CD14-positive monocyte (primary cell): ENCODE results near the gene ROPN1. TPM values are rescaled to one million over a fixed set of nuclear protein-coding genes. Genes with fewer than 3 reads are reported as not detected.
"Not testable (repeated sequence)": the region's sequence is repeated elsewhere in the genome, so short reads cannot be mapped to it uniquely, and the experiment has no call there.

Experiments used
- DNase-seq, 3 donors: peaks; one replicate each; pipeline ENCODE4 v3.0.0-alpha.2; 2011 to 2022
- H2AFZ ChIP-seq: 2 replicates; pipeline ENCODE4 v1.6.0; 2012; ENCODE audit warnings: mild to moderate bottlenecking, low read depth, low read length, inconsistent platforms; ENCODE audit not compliant: insufficient read depth, poor library complexity, severe bottlenecking
- H3K27ac ChIP-seq, 2 donors: 1 replicate in 1 of 2; 2 replicates in 1 of 2; pipeline ENCODE4 v1.5.1; 2012 to 2013; ENCODE audit warnings: low read length in 2 of 2, control low read depth in 1 of 2, inconsistent platforms in 1 of 2, low read depth in 1 of 2, mild to moderate bottlenecking in 1 of 2
- H3K27me3 ChIP-seq, 2 donors: one replicate each; pipeline versions ENCODE4 v1.6.0 to v1.6.1; 2011 to 2013; ENCODE audit warnings: low read length in 2 of 2; ENCODE audit not compliant: control insufficient read depth in 2 of 2, insufficient read depth in 2 of 2
- H3K36me3 ChIP-seq, 2 donors: replicated peaks in 1 of 2; 1 replicate in 1 of 2; 2 replicates in 1 of 2; pipeline versions ENCODE4 v1.5.1 to v1.6.1; 2012 to 2013; ENCODE audit warnings: low read length in 2 of 2, control low read depth in 1 of 2, inconsistent platforms in 1 of 2, mild to moderate bottlenecking in 1 of 2; ENCODE audit not compliant: insufficient read depth in 2 of 2, control insufficient read depth in 1 of 2
- H3K4me1 ChIP-seq, 2 donors: 1 replicate in 1 of 2; 2 replicates in 1 of 2; pipeline versions ENCODE4 v1.5.1 to v1.6.1; 2012 to 2013; ENCODE audit warnings: low read length in 2 of 2, control low read depth in 1 of 2, inconsistent platforms in 1 of 2, mild to moderate bottlenecking in 1 of 2, moderate library complexity in 1 of 2; ENCODE audit not compliant: insufficient read depth in 2 of 2, control insufficient read depth in 1 of 2
- H3K4me2 ChIP-seq: replicated peaks from 2 replicates; pipeline ENCODE3; 2012; ENCODE audit warnings: low read length, moderate library complexity, mild to moderate bottlenecking; ENCODE audit not compliant: poor library complexity, severe bottlenecking; ENCODE audit errors: extremely low read depth
- H3K4me3 ChIP-seq, 3 experiments: fragments of 200-600 bp in 1 of 3; sonication (generic) in 1 of 3; replicated peaks in 1 of 3; 1 replicate in 2 of 3; 2 replicates in 1 of 3; pipeline ENCODE4 v1.5.1; 2011 to 2013; ENCODE audit warnings: low read length in 3 of 3, mild to moderate bottlenecking in 3 of 3, control low read depth in 2 of 3, low read depth in 2 of 3, inconsistent platforms in 1 of 3, moderate library complexity in 1 of 3
- H3K79me2 ChIP-seq: 2 replicates; pipeline ENCODE4 v1.6.0; 2012; ENCODE audit warnings: mild to moderate bottlenecking, control low read depth, inconsistent platforms, low read length, moderate library complexity; ENCODE audit not compliant: insufficient read depth
- H3K9ac ChIP-seq: 2 replicates; pipeline ENCODE4 v1.6.0; 2017; ENCODE audit warnings: low read length, mild to moderate bottlenecking; ENCODE audit not compliant: insufficient read depth, poor library complexity, severe bottlenecking
- H3K9me3 ChIP-seq, 2 donors: replicated peaks in 1 of 2; 1 replicate in 1 of 2; 2 replicates in 1 of 2; pipeline versions ENCODE4 v1.5.1 to v1.6.1; 2012 to 2013; ENCODE audit warnings: low read length in 2 of 2, control low read depth in 1 of 2; ENCODE audit not compliant: control insufficient read depth in 1 of 2, insufficient read depth in 1 of 2
- H4K20me1 ChIP-seq: 2 replicates; pipeline ENCODE4 v1.6.0; 2012; ENCODE audit warnings: mild to moderate bottlenecking, low read length, control low read depth, moderate library complexity; ENCODE audit not compliant: insufficient read depth
- H3K27ac Mint-ChIP-seq, 7 donors: one replicate each; pipeline ENCODE4 v1.8.0; 2020; ENCODE audit warnings: mild to moderate bottlenecking in 7 of 7, mixed read lengths in 7 of 7, moderate library complexity in 6 of 7, inconsistent platforms in 2 of 7
- H3K27me3 Mint-ChIP-seq, 3 donors: one replicate each; pipeline ENCODE4 v1.8.0; 2021 to 2022; ENCODE audit warnings: low read depth in 3 of 3, mild to moderate bottlenecking in 3 of 3, mixed read lengths in 3 of 3, moderate library complexity in 3 of 3, inconsistent platforms in 1 of 3
- H3K36me3 Mint-ChIP-seq, 2 donors: one replicate each; pipeline ENCODE4 v1.8.0; 2020; ENCODE audit warnings: mixed read lengths in 2 of 2, inconsistent platforms in 1 of 2, mild to moderate bottlenecking in 1 of 2
- H3K4me1 Mint-ChIP-seq: one replicate; pipeline ENCODE4 v1.8.0; 2020; ENCODE audit warnings: mild to moderate bottlenecking, mixed read lengths
- H3K4me3 Mint-ChIP-seq, 2 donors: one replicate each; pipeline ENCODE4 v1.8.0; 2020; ENCODE audit warnings: mild to moderate bottlenecking in 2 of 2, mixed read lengths in 2 of 2, moderate library complexity in 1 of 2
- H3K9me3 Mint-ChIP-seq, 7 donors: one replicate each; pipeline ENCODE4 v1.8.0; 2020 to 2022; ENCODE audit warnings: mixed read lengths in 7 of 7, mild to moderate bottlenecking in 6 of 7, moderate library complexity in 6 of 7, inconsistent platforms in 2 of 7
- CTCF ChIP-seq: fragments of 200-600 bp; IDR thresholded peaks from one replicate; pipeline ENCODE4 v1.8.0; 2022; ENCODE audit warnings: antibody characterized with exemption, mild to moderate bottlenecking
- WGBS: methylation state at CpG from one replicate; pipeline ENCODE4 v1.1.5; 2013; ENCODE audit warnings: missing lambda C conversion rate; ENCODE audit not compliant: insufficient coverage; 5-methylcytosine and 5-hydroxymethylcytosine counted together
- intact Hi-C, 2 donors: fragments of 100-400 bp; cut with micrococcal nuclease; formaldehyde crosslinking; loops; one replicate each; pipeline versions ENCODE4 v1.15.0 to v1.15.1; 2023
- polyA plus RNA-seq, 3 donors: library from polyadenylated mRNA; depleted of rRNA in 1 of 3; unstranded in 2 of 3; stranded (reverse) in 1 of 3; fragments of 300-500 nt in 2 of 3; fragments of >200 nt in 1 of 3; fragmentation: Illumina TruSeq in 2 of 3; gene quantifications; 1 replicate in 2 of 3; 2 replicates in 1 of 3; pipeline ENCODE4 v1.2.3, GENCODE V29; 2012 to 2021

ROPN1 gene
- polyA plus RNA-seq, 3 donors: not detected

- Mint-ChIP-seq H3K4me1 (no peaks in the 10 kb centered on the region), H3K27me3 (peaks cover 11 to 23% (median 14%) of the 10 kb centered on the region in 3 donors), H3K36me3 (no peaks in the 10 kb centered on the region), H3K4me3 (peak overlapping the region in 1 of 2 donors; percentile 36), H3K27ac (no peak overlapping the region), H3K9me3 (peaks cover 0 to 9% (median 5%) of the 10 kb centered on the region in 7 donors)
- intact Hi-C loops: no loop called here
- no peak overlapping the region for H3K27ac ChIP-seq
- no peak overlapping the region for H3K9ac ChIP-seq
- peaks cover 0 to 7% of the 10 kb centered on the region in 2 donors for H3K9me3 ChIP-seq
- no peaks in the 10 kb centered on the region for H4K20me1 ChIP-seq
- no CpG with 5 or more reads among the region's 3 CpGs for WGBS
- no peaks in the 10 kb centered on the region for H3K36me3 ChIP-seq
- H3K79me2 ChIP-seq: no peaks in the 10 kb centered on the region
- peaks cover 3% of the 10 kb centered on the region in 2 donors for H3K27me3 ChIP-seq
- H3K4me3 ChIP-seq: no peak overlapping the region
- no peak for TF ChIP-seq CTCF
- no peak for DNase-seq
- H2AFZ ChIP-seq: no peak overlapping the region
- H3K4me1 ChIP-seq: no peaks in the 10 kb centered on the region
- no peak overlapping the region for H3K4me2 ChIP-seq
Measured at GRCh38 chr3:124014366-124014942, 22.5 kb upstream of the ROPN1 start.

- H3K27me3 Mint-ChIP-seq: peaks cover 5 to 11% (median 6%) of the 10 kb centered on the region in 3 donors
- H3K27me3 ChIP-seq, H4K20me1 ChIP-seq, H3K27ac Mint-ChIP-seq, H3K27ac ChIP-seq, DNase-seq, H3K36me3 ChIP-seq, H3K36me3 Mint-ChIP-seq, H3K4me3 Mint-ChIP-seq, H3K79me2 ChIP-seq, intact Hi-C loops, H3K4me1 ChIP-seq, H3K4me1 Mint-ChIP-seq, H2AFZ ChIP-seq, H3K9me3 Mint-ChIP-seq, H3K4me2 ChIP-seq, H3K9ac ChIP-seq, H3K9me3 ChIP-seq, H3K4me3 ChIP-seq: not testable (repeated sequence)
- WGBS: no CpG with 5 or more reads among the region's 1 CpG
Measured at GRCh38 chr3:124008321-124008720, 16.4 kb upstream of the ROPN1 start.
